WERI-Rb-1 (cell line): ENCODE results near the gene SRSF8.
A peak's percentile ranks its signal among the peaks of the same experiment; 100 is the strongest.

Experiments used
- DNase-seq: peaks from one replicate; pipeline ENCODE4 v3.0.0-alpha.2; 2020
- H3K27ac ChIP-seq: fragments of 250-450 bp; sonication (Bioruptor Pico); 2 replicates; pipeline ENCODE4 v1.5.1; 2020; ENCODE audit warnings: mild to moderate bottlenecking, moderate library complexity
- H3K27me3 ChIP-seq: fragments of 250-450 bp; sonication (Bioruptor Pico); 2 replicates; pipeline ENCODE4 v1.5.1; 2021; ENCODE audit warnings: mild to moderate bottlenecking, low read depth, moderate library complexity; ENCODE audit not compliant: insufficient read depth, severe bottlenecking
- H3K36me3 ChIP-seq: fragments of 250-450 bp; sonication (Bioruptor Pico); 2 replicates; pipeline ENCODE4 v1.5.1; 2020; ENCODE audit warnings: mild to moderate bottlenecking, moderate library complexity
- H3K4me3 ChIP-seq: 2 replicates; pipeline ENCODE4 v1.5.1; 2011; ENCODE audit warnings: low read depth, mild to moderate bottlenecking, control low read depth, low read length
- H3K9me3 ChIP-seq: fragments of 250-450 bp; sonication (Bioruptor Pico); 2 replicates; pipeline ENCODE4 v1.5.1; 2021; ENCODE audit warnings: mild to moderate bottlenecking, moderate library complexity; ENCODE audit not compliant: severe bottlenecking
- TF ChIP-seq, protein P1 (sequence below): IDR thresholded peaks from 2 replicates; pipeline ENCODE4 v1.5.1; 2011; ENCODE audit warnings: low read depth, mild to moderate bottlenecking, control low read depth, inconsistent platforms, low read length

SRSF8 gene

DNA sequence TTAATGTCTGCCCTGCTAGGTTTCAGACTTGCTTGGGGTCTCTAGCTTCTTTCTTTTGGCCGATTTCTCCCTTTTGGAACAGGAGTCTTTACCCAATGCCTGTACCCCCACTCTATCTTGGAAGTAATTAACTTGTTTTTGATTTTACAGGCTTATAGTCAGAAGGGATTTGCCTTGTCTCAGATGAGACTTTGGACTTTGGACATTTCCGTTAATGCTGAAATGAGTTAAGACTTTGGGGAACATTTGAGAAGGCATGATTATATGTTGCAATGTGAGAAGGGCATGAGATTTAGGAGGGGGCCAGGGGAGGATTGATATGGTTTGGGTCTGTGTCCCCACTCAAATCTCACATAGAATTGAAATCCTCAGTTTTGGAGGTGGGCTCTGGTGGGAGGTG is 12.4 kb upstream of the SRSF8 start:
- Histone ChIP-seq H3K27ac (no peak overlapping the region), H3K9me3 (no peaks in the 10 kb centered on the region), H3K4me3 (no peak overlapping the region), H3K27me3 (no peaks in the 10 kb centered on the region), H3K36me3 (no peaks in the 10 kb centered on the region)
- TF ChIP-seq, protein P1, sequence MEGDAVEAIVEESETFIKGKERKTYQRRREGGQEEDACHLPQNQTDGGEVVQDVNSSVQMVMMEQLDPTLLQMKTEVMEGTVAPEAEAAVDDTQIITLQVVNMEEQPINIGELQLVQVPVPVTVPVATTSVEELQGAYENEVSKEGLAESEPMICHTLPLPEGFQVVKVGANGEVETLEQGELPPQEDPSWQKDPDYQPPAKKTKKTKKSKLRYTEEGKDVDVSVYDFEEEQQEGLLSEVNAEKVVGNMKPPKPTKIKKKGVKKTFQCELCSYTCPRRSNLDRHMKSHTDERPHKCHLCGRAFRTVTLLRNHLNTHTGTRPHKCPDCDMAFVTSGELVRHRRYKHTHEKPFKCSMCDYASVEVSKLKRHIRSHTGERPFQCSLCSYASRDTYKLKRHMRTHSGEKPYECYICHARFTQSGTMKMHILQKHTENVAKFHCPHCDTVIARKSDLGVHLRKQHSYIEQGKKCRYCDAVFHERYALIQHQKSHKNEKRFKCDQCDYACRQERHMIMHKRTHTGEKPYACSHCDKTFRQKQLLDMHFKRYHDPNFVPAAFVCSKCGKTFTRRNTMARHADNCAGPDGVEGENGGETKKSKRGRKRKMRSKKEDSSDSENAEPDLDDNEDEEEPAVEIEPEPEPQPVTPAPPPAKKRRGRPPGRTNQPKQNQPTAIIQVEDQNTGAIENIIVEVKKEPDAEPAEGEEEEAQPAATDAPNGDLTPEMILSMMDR: no peak
- DNase-seq: no peak

DNA sequence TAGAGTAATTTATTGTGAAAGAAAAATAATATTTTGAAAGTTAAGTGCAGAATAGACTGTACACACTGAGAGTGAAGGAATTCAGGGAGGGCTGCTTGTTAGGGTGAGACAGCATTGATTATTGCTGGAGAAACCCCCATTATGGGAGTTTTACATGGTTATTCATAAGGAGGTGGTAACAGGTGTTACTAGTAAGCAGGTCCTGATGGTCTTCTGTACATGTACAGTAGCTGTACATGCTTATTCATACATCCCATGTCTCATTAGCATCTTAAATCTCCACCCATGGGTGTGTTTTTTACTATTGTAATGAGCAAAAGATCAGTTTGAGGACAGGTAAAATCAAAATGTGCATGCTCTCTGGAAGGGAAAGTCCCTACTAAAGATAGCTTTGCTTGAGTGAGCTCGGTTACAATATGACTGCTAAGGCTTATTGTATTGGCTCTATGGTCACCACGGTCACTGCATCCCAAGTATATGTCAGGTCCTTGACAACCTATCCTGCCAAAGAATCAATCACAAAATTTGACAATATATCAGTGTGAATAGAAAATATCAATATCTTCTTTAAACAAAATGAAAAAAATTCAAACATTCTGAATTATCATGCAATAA is 11.3 kb upstream of the SRSF8 start:
- Histone ChIP-seq H3K27ac (no peak overlapping the region), H3K36me3 (no peaks in the 10 kb centered on the region), H3K9me3 (no peaks in the 10 kb centered on the region), H3K4me3 (no peak overlapping the region), H3K27me3 (no peaks in the 10 kb centered on the region)
- DNase-seq: no peak
- TF ChIP-seq, protein P1: no peak

DNA sequence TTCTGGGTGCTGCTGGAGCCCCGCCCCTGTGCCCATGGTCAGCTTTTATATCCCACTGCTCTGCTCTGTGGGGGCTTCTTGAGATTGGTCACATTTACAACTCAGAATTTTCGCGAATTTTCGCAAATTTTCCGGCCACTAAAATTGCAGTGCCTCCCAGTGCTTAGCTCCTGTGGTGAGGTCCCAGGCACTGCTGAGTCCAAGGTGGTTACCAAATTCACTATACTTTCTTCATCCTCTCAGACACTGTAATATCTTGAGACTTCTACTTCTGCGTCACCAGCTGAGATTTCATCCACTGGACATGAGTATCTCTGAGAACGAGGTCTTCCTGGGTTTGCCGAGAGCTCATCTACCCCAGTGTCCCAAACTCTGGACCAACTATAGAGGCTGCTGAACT is 8.8 kb upstream of the SRSF8 start:
- no peak for DNase-seq
- Histone ChIP-seq H3K27ac (no peak overlapping the region), H3K4me3 (no peak overlapping the region), H3K36me3 (no peaks in the 10 kb centered on the region), H3K27me3 (no peaks in the 10 kb centered on the region), H3K9me3 (no peaks in the 10 kb centered on the region)
- TF ChIP-seq, protein P1: no peak

- Histone ChIP-seq H3K9me3 (no peaks in the 10 kb centered on the region), H3K27ac (no peak overlapping the region), H3K36me3 (no peaks in the 10 kb centered on the region), H3K4me3 (no peak overlapping the region), H3K27me3 (no peaks in the 10 kb centered on the region)
- no peak for DNase-seq
- TF ChIP-seq, protein P1: no peak
These were observed 8.1 kb upstream of the SRSF8 start for GRCh38 chr11:95058621-95059020.

- no peak overlapping the region for H3K4me3 ChIP-seq
- H3K9me3 ChIP-seq: no peaks in the 10 kb centered on the region
- TF ChIP-seq, protein P1: no peak
- no peak for DNase-seq
- H3K27me3 ChIP-seq: no peaks in the 10 kb centered on the region
- no peak overlapping the region for H3K27ac ChIP-seq
- H3K36me3 ChIP-seq: no peaks in the 10 kb centered on the region
These were observed 7.7 kb upstream of the SRSF8 start for GRCh38 chr11:95059046-95059445.

DNA sequence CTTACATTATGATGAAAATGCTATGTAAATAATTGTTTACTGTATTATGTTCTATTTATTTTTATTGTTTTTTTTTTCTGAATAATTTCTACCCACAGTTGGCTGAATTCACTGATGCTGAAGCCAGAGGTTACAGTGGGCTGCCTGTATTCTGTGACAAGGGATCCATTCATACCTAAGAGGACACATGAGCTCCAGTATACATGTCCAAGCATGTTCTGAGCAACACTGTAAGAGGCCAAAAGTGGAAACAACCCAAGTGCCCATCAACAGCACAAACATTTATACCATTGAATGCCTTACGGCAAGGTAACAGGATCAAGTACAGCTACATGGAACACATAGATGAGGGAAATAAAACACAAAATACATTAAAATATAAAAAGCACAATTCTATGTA is 1.4 kb upstream of the SRSF8 start:
- no peak for DNase-seq
- TF ChIP-seq, protein P1: no peak
- Histone ChIP-seq H3K27me3 (no peaks in the 10 kb centered on the region), H3K36me3 (peaks cover 4% of the 10 kb centered on the region; the same call in 1 of the 2 replicates), H3K27ac (peak overlapping the region; percentile 39; the same call in 1 of the 2 replicates), H3K4me3 (no peak overlapping the region), H3K9me3 (no peaks in the 10 kb centered on the region)
